Stimulated activated naive CD4-positive, alpha-beta T cell treated with Interleukin-2 at 50 U/mL for 16 hours (primary cell): ENCODE results near the gene NKAIN2.

Source experiments
- DNase-seq: peaks from one replicate; lab custom pipeline; 2025; lab: John Stamatoyannopoulos, UW

NKAIN2 gene

DNA sequence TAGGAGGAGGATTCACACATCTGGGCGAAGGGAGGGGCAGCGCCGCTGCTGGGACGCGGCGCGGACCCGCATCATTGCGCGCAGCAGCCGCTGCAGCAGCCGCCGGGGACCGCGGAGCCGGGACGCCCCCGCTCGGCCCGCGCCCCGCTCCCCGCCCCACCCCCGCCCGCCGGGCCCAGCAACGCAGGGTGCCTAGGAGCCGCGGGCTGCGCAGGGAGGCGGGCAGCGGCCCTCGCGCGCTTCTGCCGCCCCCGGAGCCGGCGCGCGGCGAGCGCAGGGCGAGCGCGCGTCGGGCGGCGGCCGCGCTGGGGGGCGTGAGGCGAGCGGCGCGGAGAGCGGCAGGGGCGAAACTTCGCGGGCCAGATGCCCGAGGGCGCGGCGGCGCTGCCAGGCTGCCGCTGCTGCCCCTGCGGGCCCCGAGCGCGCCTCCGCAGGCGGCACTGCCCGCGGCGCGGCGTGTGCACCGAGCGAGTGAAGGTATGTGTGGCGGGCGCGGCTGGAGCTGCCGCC lies at the start of gene NKAIN2:
TSS of gene NKAIN2 (plus strand) at position 362 of the 510 bp plus-strand sequence.
- no peak for DNase-seq

- DNase-seq, result no peak
These were observed 44.2 kb upstream of the NKAIN2 start for GRCh38 chr6:123759472-123759871.

DNA sequence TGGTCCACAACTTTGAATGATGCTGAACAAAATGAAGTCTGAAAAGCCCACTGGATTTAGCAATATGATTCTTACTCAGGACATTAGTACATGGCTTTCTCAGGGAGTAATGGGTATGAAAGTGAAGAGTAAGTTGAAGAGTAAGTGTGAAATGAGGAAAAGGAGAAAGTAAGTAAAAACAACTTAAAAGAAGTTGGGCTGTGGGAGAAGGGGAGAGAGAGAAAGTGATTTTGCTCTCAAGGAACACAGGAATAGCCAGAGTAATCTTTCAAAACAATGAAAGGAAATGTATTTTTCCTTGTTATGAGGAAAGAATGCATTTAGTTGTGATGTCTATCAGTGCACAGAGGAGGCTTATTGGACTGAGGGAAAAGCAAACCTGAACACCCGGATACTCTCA lies 39.8 kb upstream of the NKAIN2 start:
- DNase-seq, result no peak

GRCh38 chr6:123764722-123765121 lies 38.9 kb upstream of the NKAIN2 start:
- DNase-seq, result no peak

GRCh38 chr6:123768921-123769320 lies 34.7 kb upstream of the NKAIN2 start:
- no peak for DNase-seq

GRCh38 chr6:123769431-123769830 lies 34.2 kb upstream of the NKAIN2 start:
- DNase-seq, result no peak

- no peak for DNase-seq
These were observed 33.3 kb upstream of the NKAIN2 start for GRCh38 chr6:123770247-123770949.

GRCh38 chr6:123771126-123771525 lies 32.5 kb upstream of the NKAIN2 start:
- no peak for DNase-seq

DNA sequence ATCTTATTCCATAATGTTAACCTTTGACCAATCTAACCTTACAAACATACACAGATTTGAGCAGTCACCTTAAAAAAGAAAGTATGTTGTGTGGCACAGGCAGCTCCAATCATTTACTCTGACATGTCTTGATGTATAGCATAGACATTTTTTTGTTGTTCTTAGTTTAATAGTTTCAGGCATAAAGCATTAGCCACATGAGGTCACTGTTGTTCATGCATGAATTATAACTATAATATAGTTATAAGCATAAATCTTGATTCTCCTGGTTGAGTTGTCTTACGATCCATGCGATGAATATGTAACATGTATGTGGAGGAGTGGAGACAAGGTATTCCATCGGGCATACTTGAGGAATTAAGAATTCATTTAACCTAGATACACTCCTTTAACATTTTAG lies 26.1 kb upstream of the NKAIN2 start:
- no peak for DNase-seq

DNA sequence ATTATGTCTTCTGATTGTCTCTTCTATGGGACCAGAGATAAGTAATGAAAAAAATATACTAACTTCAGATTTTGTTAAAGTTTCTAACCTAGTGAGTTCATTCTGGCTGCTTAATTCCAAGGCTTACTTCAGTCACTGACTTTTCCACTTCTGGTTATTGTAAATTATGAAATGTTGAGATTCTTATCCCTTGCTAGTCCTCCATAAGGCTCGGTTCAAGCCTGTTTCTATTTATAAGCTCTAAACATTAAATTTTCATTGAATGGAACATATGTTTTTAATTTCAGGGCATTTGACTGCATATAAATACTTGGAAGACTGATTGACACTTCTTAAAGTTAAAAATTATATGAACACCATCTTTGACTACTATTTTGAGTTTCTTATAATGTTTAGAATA lies 23.6 kb upstream of the NKAIN2 start:
- DNase-seq, result no peak

- DNase-seq, result no peak
These were observed 19.3 kb upstream of the NKAIN2 start for GRCh38 chr6:123784330-123784729.

DNA sequence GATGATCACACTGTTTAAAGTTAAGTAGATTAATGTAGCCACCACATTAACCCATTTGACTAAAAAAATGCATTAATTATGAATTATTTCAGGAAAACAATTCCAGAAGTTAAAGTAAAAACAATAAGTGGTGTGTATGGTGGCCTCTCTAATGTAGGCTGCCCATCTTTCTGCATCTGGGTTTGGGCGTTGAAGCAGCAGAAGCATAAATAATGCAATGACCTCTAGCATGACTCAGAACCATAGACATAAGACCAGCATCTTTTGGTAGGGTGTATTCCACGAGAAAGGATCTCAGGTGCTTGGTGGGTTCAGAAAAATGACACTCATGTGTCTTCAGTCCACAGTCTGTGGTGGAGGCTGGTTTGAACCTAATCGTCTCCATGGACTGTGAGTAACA lies 18.6 kb upstream of the NKAIN2 start:
- no peak for DNase-seq

DNA sequence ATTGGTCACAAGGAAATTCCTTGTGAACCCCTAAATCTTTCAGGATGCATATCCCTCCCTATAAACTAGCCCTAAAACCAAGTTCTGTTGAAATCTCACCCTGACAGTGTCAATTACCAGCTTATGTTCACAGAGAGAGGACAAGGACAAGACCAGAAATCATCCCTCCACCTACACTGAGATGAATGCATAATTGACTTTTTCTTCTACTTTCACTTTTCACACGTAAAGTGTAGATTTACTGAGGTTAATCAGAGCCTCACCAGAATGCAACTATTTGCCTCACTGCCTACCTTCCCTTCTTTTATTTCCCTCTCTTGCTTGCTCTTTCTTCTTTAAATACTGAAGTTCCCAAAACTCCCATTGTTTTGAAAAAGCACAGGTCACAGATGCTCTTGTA lies 15.3 kb upstream of the NKAIN2 start:
- DNase-seq, result no peak

DNA sequence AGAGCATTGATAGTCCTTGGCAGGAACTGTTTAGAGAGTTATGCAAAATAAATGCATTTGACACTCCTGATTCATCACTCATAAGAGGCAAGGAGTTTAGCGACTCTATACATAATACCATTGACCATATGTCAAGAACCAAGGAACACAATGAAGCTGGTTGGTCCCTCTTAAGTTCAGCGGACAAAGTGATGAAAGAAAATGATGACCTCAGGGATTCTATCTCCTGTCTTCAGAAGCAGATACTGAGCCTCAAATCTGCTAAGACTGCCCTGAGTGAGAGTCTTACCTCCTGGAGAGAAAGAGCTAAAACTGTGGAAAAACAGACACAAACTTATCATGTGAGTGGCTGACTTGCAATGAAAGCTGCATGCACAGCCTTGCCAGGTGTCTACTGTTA lies 9.5 kb upstream of the NKAIN2 start:
- no peak for DNase-seq

DNA sequence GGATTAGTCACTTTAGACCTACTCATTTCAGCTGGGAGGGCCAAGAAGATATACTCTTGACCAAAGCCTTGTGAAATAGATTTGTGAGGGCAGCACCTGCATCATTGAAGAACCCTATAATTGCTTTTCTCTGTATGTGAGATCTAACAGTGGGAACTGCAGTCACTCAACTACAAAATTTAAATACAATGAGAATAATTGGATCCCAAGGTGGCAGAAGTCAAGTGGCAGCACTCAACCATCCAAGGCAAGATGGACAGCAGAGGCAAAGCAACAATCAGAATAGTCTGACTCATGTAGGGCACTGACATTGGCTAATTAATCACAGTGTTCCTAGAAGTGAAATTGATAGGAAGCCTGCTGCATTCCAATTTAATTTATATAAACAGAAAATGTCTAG lies 8.9 kb upstream of the NKAIN2 start:
- DNase-seq, result no peak

- no peak for DNase-seq
These were observed 2.6 kb upstream of the NKAIN2 start for GRCh38 chr6:123801067-123801466.

GRCh38 chr6:123802351-123802696 lies 1.3 kb upstream of the NKAIN2 start:
- no peak for DNase-seq

- DNase-seq, result peak; percentile 36
These were observed 765 bp upstream of the NKAIN2 start for GRCh38 chr6:123802697-123803503.

- DNase-seq, result no peak
These were observed 535 bp downstream of the NKAIN2 start for GRCh38 chr6:123804014-123804786.

GRCh38 chr6:123804787-123805540 lies 1.3 kb downstream of the NKAIN2 start:
- no peak for DNase-seq

GRCh38 chr6:123805921-123806320 lies 2.3 kb downstream of the NKAIN2 start:
- no peak for DNase-seq

DNA sequence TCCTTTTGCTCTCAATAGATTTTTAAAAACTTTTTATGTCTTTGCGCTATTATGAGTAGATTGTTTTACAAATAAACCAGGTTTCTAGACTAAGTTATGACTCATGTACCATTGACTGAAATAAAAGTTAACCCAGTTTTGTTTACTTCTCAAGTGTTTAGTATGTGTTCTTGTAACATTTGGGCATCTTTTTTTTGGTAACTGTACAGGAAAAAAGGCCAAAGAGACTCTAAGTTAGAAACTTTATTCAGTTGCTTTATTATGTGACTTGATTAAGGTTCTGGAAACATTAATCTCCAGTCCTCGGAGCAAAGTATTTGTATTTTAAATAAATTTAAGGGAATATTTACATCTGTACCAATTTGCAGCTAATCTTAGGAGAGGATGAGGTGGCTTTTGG lies 2.9 kb downstream of the NKAIN2 start:
- no peak for DNase-seq
